Nephron progenitor cell (in vitro differentiated cells): ENCODE measurements around the gene SLC22A4.

Source experiments
- DNase-seq: peaks from one replicate; pipeline ENCODE4 v3.0.0; 2021
- H3K27ac Mint-ChIP-seq: 2 replicates; pipeline ENCODE4 v1.8.0; 2021; ENCODE audit warnings: mild to moderate bottlenecking, moderate library complexity, mixed read lengths
- H3K27me3 Mint-ChIP-seq: 2 replicates; pipeline ENCODE4 v1.8.0; 2021; ENCODE audit warnings: mild to moderate bottlenecking, low read depth, mixed read lengths; ENCODE audit not compliant: poor library complexity
- H3K36me3 Mint-ChIP-seq: 2 replicates; pipeline ENCODE4 v1.8.0; 2021; ENCODE audit warnings: low read depth, mixed read lengths
- H3K4me1 Mint-ChIP-seq: 2 replicates; pipeline ENCODE4 v1.8.0; 2021; ENCODE audit warnings: mixed read lengths
- H3K4me3 Mint-ChIP-seq: 2 replicates; pipeline ENCODE4 v1.8.0; 2021; ENCODE audit warnings: mild to moderate bottlenecking, moderate library complexity, mixed read lengths
- H3K9me3 Mint-ChIP-seq: 2 replicates; pipeline ENCODE4 v1.8.0; 2021; ENCODE audit warnings: mild to moderate bottlenecking, moderate library complexity, mixed read lengths
- TF ChIP-seq, protein P1 (sequence below): fragments of 200-600 bp; sonication (generic); IDR thresholded peaks from 2 replicates; pipeline ENCODE4 v1.5.0; 2021; ENCODE audit warnings: antibody characterized with exemption

SLC22A4 gene

DNA sequence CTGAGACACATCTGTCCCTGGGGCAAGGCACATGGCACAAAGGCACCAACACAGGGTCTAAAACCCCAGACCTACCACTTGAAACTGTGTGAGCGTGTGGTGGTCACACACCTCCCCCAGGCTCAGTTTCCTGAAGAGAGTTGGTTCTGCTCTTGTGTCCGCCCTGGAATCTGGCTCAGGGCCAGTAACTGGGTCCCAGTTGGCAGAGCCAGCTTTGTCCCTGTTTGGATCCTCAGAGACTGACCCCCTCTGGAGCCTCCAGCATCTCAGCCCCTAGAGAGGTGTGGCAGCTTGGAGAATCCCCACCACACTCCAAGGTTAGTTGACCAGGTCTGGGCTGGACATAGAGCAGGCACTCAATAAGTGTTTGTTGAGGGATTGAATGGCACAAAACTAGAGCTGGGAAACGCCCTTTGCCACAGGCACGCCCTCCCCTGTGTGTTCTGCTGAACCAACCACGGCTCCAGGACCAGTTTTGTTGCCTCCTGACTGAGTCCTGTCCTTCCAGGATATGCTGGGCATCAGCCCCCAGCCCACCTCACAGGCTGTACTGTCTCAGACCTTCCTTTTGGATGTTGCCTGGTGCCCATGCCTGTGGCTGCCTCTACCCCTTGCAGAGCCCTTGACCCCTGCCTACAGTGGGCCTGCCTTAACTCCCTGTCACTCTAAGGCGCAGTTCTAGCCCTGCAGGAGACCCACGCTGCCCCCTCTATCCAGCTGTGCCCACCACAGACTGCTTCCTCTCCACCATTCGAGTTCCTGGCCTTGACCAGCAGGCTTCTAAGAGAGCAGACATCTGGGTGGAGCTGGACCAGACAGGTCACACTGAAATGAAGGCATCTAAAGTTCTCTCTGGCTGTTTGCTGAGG lies 40.5 kb upstream of the SLC22A4 start:
- no peaks in the 10 kb centered on the region for H3K36me3 Mint-ChIP-seq
- no peak overlapping the region for H3K4me3 Mint-ChIP-seq
- H3K9me3 Mint-ChIP-seq, result no peaks in the 10 kb centered on the region
- H3K27ac Mint-ChIP-seq, result no peak overlapping the region
- TF ChIP-seq, protein P1, sequence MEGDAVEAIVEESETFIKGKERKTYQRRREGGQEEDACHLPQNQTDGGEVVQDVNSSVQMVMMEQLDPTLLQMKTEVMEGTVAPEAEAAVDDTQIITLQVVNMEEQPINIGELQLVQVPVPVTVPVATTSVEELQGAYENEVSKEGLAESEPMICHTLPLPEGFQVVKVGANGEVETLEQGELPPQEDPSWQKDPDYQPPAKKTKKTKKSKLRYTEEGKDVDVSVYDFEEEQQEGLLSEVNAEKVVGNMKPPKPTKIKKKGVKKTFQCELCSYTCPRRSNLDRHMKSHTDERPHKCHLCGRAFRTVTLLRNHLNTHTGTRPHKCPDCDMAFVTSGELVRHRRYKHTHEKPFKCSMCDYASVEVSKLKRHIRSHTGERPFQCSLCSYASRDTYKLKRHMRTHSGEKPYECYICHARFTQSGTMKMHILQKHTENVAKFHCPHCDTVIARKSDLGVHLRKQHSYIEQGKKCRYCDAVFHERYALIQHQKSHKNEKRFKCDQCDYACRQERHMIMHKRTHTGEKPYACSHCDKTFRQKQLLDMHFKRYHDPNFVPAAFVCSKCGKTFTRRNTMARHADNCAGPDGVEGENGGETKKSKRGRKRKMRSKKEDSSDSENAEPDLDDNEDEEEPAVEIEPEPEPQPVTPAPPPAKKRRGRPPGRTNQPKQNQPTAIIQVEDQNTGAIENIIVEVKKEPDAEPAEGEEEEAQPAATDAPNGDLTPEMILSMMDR, result no peak
- no peak for DNase-seq
- H3K27me3 Mint-ChIP-seq, result peaks cover 11% of the 10 kb centered on the region
- H3K4me1 Mint-ChIP-seq, result peaks cover 20% of the 10 kb centered on the region

DNA sequence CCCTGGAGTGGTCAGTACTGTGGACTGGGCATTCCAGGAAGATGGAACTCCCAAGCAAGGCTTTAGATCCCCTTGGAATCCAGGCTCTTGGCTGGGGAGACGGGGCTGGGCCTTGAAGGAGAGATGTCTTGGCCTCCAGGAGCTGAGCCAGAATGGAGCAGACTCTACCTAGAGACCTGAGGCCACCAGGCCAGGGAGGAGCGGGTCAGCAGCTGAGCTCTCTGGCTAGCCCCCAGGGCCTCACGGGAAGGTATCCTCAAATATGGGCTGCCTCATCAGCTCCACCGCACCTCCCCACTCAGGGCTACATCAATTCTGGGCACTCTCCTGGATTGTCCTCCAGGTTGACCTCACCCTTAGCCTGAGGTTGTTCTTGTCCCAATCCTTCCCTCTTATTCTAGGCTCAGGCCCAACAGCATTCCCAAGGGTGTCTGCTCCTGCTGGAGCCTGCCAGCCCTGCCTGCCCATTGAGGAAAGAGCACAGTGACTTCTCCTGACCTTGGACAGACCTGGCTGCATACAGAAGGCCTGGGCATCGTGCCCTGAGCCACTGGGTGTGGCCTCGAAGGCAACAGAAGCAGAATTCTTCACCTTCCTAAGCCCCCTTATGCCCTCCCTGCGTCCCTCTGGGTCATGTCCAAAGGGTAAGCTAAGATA lies 39.7 kb upstream of the SLC22A4 start:
- no peaks in the 10 kb centered on the region for H3K36me3 Mint-ChIP-seq
- TF ChIP-seq, protein P1, result no peak
- no peaks in the 10 kb centered on the region for H3K9me3 Mint-ChIP-seq
- DNase-seq, result no peak
- no peak overlapping the region for H3K4me3 Mint-ChIP-seq
- H3K27me3 Mint-ChIP-seq, result peaks cover 11% of the 10 kb centered on the region
- peaks cover 27% of the 10 kb centered on the region for H3K4me1 Mint-ChIP-seq
- H3K27ac Mint-ChIP-seq, result no peak overlapping the region

DNA sequence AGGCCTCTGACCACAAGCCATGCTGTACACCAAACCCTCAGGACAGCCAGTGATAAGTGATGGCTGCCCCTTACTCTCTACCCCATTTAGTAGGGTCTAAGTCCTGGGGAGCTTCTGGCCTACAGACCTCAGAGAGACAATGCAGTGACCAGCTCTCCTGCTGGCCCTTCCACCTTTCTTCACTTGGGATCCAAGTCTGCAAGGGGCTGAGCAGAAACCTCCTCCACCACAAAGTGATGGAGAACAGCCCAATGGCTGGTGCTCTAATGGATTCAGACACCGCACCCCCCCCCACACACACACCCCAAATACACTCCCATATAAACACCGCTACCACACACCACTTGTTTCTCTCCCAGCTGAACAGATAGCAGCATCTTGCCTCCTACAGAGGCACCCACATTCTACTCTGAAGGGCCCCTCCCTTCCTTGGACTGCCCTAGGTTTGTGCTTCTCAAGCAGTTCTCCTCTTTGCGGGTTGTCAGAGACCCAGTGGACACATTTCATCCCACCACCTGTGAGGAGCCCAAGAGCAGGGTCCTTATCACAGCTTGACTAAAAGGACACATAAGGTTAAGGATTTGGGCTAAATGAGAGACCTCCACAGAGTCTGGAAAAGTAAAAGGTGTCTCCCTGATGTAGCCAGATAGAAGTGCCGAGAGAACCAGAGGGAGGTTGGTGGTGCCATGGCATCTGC lies 38.0 kb upstream of the SLC22A4 start:
- DNase-seq, result no peak
- TF ChIP-seq, protein P1, result no peak
- no peaks in the 10 kb centered on the region for H3K9me3 Mint-ChIP-seq
- no peaks in the 10 kb centered on the region for H3K36me3 Mint-ChIP-seq
- peaks cover 37% of the 10 kb centered on the region for H3K4me1 Mint-ChIP-seq
- H3K27ac Mint-ChIP-seq, result no peak overlapping the region
- H3K27me3 Mint-ChIP-seq, result peaks cover 9% of the 10 kb centered on the region
- peak overlapping the region; percentile 71 for H3K4me3 Mint-ChIP-seq

DNA sequence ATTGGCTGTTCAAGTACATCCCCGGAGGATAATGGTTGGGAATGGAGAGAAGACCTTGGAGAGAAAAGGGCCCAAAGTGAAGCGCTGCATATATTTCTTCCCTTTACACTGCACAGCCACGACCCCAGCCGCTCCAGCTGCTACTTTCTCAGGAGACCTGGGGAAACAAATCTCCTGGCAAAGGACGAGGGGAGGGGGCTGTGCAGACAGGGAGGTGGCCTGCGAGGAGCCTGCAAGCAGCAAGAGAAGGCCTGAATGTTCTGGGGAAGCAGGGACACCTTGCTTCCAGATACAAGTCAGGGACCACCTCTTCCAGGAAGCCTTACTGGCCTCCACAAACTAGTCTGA lies 37.4 kb upstream of the SLC22A4 start:
- H3K4me1 Mint-ChIP-seq, result peaks cover 40% of the 10 kb centered on the region
- no peak overlapping the region for H3K27ac Mint-ChIP-seq
- H3K27me3 Mint-ChIP-seq, result peaks cover 9% of the 10 kb centered on the region
- H3K9me3 Mint-ChIP-seq, result no peaks in the 10 kb centered on the region
- no peak for DNase-seq
- TF ChIP-seq, protein P1, result no peak
- peaks cover 1% of the 10 kb centered on the region for H3K36me3 Mint-ChIP-seq
- peak overlapping the region; percentile 71 for H3K4me3 Mint-ChIP-seq

DNA sequence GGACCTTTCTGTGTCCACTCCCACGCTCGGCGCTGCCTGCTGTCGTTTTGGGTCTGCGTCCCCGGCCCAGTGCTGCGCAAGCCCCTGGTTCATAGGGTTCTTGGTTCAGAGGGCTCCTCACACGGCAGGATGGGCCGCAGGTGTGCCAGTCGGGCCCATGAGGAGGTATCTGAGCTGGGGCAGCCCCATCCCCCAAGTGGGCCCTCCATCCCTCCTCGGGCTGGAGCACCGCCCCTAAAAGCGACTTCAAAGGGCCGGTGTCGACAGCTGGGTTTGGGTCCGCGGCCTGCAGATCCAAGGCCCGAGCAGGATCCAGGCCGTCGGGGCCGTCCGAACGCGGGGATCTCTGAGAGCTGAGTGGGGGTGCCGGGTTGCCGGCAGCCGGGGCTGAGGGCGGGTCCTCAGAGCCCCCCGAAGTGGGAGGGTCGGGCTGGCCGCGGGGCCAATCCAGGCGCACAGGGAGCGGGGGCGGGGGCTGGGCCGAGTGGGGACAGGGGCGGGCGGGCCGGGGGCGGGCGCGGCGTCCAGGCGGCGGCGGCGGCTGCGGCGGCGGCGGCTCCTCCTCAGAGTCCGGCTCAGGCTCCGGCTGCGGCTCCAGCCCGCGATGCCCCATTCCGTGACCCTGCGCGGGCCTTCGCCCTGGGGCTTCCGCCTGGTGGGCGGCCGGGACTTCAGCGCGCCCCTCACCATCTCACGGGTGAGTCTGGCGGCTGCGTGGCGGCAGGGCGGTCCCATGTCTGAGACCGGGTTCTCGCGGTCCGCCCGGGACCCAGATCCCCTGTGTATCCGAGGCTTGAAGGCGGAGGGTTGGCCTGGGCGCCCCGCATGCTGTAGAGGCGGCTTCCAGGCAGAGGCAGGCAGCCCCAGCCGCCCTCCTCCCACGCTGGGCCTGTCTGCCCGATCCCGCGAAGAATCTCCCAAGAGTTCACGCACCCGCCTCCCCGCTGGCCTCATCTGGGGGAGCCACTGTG lies 36.8 kb upstream of the SLC22A4 start, which contains the start of gene PDLIM4:
Gene PDLIM4 (plus strand): TSS at position 566 of the 971 bp plus-strand sequence. CDS start 39 bp downstream, at position 605.
- H3K4me1 Mint-ChIP-seq, result peaks cover 46% of the 10 kb centered on the region
- peaks cover 5% of the 10 kb centered on the region for H3K36me3 Mint-ChIP-seq
- H3K9me3 Mint-ChIP-seq, result no peaks in the 10 kb centered on the region
- H3K27ac Mint-ChIP-seq, result peak within 1 kb of the TSS; percentile 74
- peaks cover 9% of the 10 kb centered on the region for H3K27me3 Mint-ChIP-seq
- TF ChIP-seq, protein P1, result no peak
- peak; percentile 87 for DNase-seq
- peak within 1 kb of the TSS; percentile 82 for H3K4me3 Mint-ChIP-seq
